Fibroblast of pulmonary artery (primary cell): ENCODE measurements around the gene NOS3.
"Not testable (repeated sequence)": the region's sequence is repeated elsewhere in the genome, so short reads cannot be mapped to it uniquely, and the experiment has no call there.

Experiments used
- DNase-seq: peaks from one replicate; pipeline ENCODE4 v3.0.0-alpha.2; 2010; ENCODE audit warnings: low read depth
- H3K4me3 ChIP-seq: replicated peaks from 2 replicates; pipeline ENCODE4 v1.5.1; 2011; ENCODE audit warnings: low read depth, mild to moderate bottlenecking, control low read depth, low read length, moderate library complexity
- TF ChIP-seq, protein P1 (sequence below): IDR thresholded peaks from 2 replicates; pipeline ENCODE4 v1.5.1; 2011; ENCODE audit warnings: mild to moderate bottlenecking, control low read depth, low read length, inconsistent platforms; ENCODE audit errors: missing control alignments

Gene NOS3

DNA sequence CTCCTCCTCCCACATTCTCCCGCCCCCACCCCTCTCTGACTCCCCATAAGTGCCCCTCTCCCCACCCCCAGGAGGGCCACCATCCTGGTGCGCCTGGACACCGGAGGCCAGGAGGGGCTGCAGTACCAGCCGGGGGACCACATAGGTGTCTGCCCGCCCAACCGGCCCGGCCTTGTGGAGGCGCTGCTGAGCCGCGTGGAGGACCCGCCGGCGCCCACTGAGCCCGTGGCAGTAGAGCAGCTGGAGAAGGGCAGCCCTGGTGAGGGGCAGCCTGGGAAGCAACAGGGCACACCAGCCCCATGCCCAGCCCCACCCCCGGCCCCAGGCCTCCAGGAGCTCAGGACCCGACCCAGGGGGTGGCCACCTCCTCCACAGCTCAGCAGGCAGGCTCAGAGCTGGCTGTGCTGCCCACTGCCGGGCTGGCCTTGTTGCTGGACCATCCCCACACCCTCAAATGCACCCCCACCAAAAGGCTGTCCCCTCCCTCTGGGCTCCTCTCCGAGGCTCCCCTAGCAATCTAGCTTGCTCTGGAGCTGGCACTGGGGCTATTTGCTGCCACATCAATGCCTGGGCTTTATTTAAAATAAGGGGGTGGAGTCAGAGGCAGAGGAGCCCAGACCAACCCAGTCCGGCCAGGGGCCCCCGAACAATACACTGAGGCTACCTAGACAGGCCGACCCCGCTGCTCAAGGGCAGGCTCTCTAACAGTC, 18.7 kb downstream of the NOS3 start:
- TF ChIP-seq, protein P1, sequence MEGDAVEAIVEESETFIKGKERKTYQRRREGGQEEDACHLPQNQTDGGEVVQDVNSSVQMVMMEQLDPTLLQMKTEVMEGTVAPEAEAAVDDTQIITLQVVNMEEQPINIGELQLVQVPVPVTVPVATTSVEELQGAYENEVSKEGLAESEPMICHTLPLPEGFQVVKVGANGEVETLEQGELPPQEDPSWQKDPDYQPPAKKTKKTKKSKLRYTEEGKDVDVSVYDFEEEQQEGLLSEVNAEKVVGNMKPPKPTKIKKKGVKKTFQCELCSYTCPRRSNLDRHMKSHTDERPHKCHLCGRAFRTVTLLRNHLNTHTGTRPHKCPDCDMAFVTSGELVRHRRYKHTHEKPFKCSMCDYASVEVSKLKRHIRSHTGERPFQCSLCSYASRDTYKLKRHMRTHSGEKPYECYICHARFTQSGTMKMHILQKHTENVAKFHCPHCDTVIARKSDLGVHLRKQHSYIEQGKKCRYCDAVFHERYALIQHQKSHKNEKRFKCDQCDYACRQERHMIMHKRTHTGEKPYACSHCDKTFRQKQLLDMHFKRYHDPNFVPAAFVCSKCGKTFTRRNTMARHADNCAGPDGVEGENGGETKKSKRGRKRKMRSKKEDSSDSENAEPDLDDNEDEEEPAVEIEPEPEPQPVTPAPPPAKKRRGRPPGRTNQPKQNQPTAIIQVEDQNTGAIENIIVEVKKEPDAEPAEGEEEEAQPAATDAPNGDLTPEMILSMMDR = no peak
- no peak for DNase-seq
- H3K4me3 ChIP-seq = no peak overlapping the region

DNA sequence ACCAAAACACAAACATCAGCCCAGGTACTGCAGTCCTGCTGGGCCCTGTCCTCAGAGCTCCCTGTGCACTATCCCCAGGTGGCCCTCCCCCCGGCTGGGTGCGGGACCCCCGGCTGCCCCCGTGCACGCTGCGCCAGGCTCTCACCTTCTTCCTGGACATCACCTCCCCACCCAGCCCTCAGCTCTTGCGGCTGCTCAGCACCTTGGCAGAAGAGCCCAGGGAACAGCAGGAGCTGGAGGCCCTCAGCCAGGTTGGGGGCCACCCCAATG, 19.2 kb downstream of the NOS3 start:
- DNase-seq = no peak
- TF ChIP-seq, protein P1 = no peak
- H3K4me3 ChIP-seq = no peak overlapping the region

DNA sequence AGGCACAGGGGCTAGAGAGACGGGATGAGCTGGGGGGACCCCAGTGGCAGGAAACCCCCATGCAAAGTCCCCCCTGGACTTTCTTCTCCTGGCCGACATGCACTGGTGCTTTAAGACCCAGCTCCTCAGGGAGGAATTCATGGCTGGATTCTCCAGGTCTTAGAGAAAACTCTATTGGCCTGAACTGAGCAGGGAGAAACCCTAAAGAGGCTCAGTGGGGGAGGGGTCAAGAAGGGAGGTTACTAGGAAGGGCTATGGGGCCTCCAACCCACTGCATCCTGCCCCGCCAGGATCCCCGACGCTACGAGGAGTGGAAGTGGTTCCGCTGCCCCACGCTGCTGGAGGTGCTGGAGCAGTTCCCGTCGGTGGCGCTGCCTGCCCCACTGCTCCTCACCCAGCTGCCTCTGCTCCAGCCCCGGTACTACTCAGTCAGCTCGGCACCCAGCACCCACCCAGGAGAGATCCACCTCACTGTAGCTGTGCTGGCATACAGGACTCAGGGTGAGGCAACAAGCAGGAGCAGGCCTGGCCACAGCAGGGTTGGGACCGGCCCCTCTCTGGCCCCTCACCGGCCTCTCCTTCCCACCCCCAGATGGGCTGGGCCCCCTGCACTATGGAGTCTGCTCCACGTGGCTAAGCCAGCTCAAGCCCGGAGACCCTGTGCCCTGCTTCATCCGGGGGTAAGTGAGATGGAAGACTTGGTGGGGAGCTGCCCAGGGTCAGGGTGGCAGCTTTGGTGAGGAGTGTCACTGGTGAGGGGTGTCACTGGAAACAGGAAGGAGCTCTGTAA, 19.7 kb downstream of the NOS3 start:
- peak; percentile 32 for DNase-seq
- no peak overlapping the region for H3K4me3 ChIP-seq
- TF ChIP-seq, protein P1 = no peak

DNA sequence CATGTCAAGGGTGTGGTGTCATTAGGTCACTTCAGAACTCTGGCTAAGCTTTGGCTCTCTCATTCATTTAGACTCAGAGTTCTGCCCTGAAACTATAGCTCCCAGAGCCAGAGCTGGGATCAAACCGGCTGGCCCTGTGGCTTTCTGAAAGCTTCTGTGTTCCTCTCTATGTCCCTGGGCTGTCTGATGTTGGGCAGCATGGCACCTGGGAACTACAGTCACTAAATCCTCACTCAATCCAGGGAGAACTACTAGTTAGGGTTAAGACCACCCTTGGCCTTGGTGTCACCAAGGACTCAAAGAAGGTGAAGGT, 20.2 kb downstream of the NOS3 start:
- no peak overlapping the region for H3K4me3 ChIP-seq

DNA sequence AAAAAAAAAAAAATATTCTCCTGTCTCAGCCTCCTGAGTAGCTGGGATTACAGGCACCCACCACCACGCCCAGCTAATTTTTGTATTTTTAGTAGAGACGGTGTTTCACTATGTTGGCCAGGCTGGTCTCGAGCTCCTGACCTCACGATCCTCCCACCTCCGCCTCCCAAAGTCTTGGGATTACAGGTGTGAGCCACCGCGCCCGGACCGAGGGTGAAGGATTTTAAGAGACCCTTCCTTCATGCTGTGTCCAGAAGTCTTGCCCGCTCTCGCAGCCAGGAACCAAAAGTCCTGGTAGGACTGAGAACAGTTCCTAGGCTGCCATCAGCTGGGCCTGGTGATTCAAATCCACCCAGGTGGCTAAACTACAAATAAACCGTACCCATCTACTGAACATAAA, 20.8 kb downstream of the NOS3 start:
- DNase-seq = not testable (repeated sequence)

More for the DNA sequence above, 20.2 kb downstream of the NOS3 start:
- no peak for DNase-seq
- TF ChIP-seq, protein P1 = no peak

DNA sequence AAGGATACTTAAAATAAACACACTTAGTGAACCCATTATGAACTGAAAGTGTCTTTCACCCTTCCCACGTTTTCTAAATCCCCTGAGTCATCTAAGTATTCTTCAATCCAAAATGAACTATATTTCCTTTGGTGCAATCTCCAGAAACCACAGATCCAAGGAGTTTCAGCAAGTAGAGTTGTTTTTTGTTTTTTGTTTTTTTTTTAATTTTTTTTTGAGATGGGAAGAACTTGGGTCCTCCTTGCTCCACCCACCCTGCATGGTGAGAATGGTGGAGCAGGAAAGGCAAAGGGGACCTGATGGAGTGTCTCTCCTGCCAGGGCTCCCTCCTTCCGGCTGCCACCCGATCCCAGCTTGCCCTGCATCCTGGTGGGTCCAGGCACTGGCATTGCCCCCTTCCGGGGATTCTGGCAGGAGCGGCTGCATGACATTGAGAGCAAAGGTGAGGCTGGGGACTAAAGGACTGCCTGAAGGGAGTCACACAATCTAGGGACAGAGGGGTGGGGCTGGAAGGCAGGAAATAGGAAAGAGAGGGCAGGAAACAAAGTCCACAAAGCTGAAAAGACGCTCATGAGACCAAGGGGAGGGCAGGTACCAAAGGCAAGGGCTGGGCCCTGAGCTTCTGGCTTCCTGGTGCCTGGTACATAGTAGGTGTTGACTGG, 21.3 kb downstream of the NOS3 start:
- H3K4me3 ChIP-seq = no peak overlapping the region
- TF ChIP-seq, protein P1 = no peak
- no peak for DNase-seq

More for the DNA sequence above, 20.8 kb downstream of the NOS3 start:
- not testable (repeated sequence) for H3K4me3 ChIP-seq

DNA sequence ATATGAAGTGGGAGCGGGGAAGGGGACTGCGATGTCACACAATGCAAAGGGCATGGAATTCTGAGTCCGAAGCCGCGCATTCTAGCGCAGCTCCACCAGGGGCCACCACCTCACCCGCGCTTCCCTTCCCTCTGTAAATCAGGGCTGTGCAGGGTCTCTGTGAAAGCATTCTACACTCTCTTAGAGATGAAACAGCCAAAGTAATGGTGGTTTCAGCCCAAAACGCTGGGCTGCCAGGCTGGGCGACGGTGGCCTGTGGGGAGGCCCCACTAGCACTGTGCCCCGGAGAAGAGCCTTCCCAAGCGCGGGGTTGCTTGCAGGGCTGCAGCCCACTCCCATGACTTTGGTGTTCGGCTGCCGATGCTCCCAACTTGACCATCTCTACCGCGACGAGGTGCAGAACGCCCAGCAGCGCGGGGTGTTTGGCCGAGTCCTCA, 22.1 kb downstream of the NOS3 start:
- peak; percentile 49 for DNase-seq
- no peak overlapping the region for H3K4me3 ChIP-seq
- TF ChIP-seq, protein P1 = peak; percentile 70
